ENCODE results near the gene MTHFD1L. TPM values are rescaled to one million over a fixed set of nuclear protein-coding genes. Genes with fewer than 3 reads are reported as not detected.

MTHFD1L gene
- total RNA-seq, 1 donor from 2014 or later, result 66.0 TPM

DNA sequence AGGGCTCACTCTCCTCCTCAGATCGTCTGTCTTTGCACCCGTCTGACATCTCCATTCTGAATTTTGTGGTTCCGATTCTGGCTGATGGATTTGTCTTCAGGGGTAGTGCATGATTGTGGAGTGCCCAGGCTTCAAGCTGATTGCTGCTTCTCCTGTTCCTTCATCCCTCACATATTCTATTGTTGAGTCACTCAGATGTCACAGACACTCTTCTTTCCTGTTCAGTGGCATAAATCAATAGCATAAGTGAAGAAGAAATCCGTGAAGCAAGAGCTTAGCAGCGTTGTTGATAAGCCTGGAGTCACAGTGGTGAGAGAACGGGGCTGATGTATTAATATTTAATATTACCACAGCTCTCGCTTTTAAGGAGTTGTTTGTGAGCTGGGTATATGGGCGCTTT is 152.5 kb downstream of the MTHFD1L start:
- TF ChIP-seq, protein P1, sequence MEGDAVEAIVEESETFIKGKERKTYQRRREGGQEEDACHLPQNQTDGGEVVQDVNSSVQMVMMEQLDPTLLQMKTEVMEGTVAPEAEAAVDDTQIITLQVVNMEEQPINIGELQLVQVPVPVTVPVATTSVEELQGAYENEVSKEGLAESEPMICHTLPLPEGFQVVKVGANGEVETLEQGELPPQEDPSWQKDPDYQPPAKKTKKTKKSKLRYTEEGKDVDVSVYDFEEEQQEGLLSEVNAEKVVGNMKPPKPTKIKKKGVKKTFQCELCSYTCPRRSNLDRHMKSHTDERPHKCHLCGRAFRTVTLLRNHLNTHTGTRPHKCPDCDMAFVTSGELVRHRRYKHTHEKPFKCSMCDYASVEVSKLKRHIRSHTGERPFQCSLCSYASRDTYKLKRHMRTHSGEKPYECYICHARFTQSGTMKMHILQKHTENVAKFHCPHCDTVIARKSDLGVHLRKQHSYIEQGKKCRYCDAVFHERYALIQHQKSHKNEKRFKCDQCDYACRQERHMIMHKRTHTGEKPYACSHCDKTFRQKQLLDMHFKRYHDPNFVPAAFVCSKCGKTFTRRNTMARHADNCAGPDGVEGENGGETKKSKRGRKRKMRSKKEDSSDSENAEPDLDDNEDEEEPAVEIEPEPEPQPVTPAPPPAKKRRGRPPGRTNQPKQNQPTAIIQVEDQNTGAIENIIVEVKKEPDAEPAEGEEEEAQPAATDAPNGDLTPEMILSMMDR (IDR thresholded peaks at IDR 0.05; ENCODE audit: unreplicated experiment), result no peak
- H3K36me3 Mint-ChIP-seq (ENCODE audit: low read depth, unreplicated experiment), result peaks cover 7% of the 10 kb centered on the region
- no peaks in the 10 kb centered on the region for H3K9me3 Mint-ChIP-seq (ENCODE audit: unreplicated experiment)
- H3K27me3 Mint-ChIP-seq (ENCODE audit: unreplicated experiment), result no peaks in the 10 kb centered on the region
- no peak overlapping the region for H3K4me3 Mint-ChIP-seq (ENCODE audit: unreplicated experiment)
- H3K4me1 Mint-ChIP-seq (ENCODE audit: unreplicated experiment), result peaks cover 17% of the 10 kb centered on the region
- no peak for DNase-seq (ENCODE audit: low spot score)
- H3K27ac Mint-ChIP-seq (ENCODE audit: unreplicated experiment), result no peak overlapping the region

DNA sequence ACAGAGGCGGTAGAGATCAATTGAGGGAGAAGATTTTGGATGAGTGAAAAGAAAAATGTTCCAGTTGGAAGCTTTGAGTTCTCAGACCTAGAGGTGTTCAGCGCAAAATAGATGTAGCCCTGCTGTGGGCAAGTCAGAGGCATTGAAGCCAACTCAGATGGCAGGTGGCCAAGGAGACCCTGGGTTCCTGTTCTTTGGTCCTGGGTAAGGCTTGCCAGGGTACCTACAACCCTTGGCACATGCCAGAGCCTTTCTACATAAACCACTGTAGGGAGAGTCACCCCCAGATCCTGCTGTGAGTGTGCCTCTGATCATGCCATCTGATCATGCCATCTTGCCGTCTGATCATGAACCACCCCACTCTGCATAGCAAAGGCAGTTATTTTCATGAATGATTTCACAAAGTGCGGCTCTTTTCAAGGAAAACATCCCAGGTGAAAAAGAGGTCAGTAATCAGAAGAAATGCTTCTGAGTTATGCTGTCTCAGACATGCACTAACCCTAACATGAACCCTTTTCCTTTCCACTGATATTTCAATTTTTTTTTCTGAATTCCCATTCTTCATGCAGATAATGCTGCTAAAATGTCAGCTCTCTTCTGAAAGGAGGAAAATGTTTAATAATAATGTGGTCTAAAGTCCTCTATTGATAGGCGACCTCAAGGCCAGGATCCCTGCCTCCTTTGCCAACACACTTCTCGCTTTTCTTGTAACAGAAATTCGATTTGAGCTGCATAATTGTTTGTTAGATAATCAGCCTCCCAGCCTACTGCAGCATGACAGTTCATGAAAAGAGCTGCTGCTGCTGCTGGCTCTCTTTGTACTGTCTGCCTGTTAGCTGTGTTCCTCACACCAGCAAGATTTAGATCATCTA is 153.6 kb downstream of the MTHFD1L start:
- Mint-ChIP-seq H3K27ac (ENCODE audit: unreplicated experiment) (no peak overlapping the region), H3K36me3 (ENCODE audit: low read depth, unreplicated experiment) (peaks cover 7% of the 10 kb centered on the region), H3K9me3 (ENCODE audit: unreplicated experiment) (no peaks in the 10 kb centered on the region), H3K4me3 (ENCODE audit: unreplicated experiment) (no peak overlapping the region), H3K27me3 (ENCODE audit: unreplicated experiment) (no peaks in the 10 kb centered on the region), H3K4me1 (ENCODE audit: unreplicated experiment) (peaks cover 17% of the 10 kb centered on the region)
- DNase-seq (ENCODE audit: low spot score), result no peak
- TF ChIP-seq, protein P1 (IDR thresholded peaks at IDR 0.05; ENCODE audit: unreplicated experiment), result no peak

DNA sequence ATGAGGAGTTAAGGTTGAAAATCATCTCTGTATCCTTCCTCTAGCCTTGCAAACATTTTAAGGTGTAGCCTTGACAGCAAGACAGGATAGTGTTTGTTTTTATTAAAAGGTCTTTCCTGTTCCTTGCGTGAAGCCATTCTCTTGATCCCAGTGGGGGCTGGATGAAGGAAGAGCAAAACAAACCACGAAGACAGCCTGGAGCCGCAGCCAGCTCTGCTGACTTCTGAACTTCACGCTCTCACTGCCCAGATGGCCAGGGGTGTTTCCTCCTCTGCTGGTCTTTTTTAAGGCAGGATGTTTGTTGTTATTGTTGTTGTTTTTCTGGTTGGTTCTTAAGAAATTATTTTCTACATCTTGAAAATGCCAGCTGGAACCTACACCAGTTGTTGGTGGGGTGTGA is 156.4 kb downstream of the MTHFD1L start:
- Mint-ChIP-seq H3K4me3 (ENCODE audit: unreplicated experiment) (no peak overlapping the region), H3K27ac (ENCODE audit: unreplicated experiment) (peak overlapping the region; percentile 94)
- TF ChIP-seq, protein P1 (IDR thresholded peaks at IDR 0.05; ENCODE audit: unreplicated experiment), result no peak

DNA sequence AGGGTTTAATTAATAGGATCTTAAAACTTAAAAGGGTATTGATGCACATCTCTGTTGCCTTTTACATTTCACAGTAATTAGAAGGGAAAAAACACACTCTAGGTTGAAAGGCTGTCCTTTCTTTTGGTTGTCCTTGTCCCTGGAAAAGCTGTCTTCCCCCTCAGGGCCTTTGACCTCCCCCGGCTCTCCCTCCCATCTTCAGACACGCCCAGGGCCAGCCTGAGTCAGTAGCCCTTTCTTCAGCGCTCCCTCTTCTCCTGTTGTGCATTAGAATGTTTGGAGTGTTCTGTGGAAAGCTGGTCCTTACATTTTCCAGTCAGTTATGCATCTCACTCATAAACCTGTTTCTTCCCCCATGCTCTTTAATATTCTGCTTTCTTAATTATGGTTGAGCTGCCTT is 157.0 kb downstream of the MTHFD1L start:
- DNase-seq (ENCODE audit: low spot score), result no peak
- TF ChIP-seq, protein P1 (IDR thresholded peaks at IDR 0.05; ENCODE audit: unreplicated experiment), result no peak
- H3K27me3 Mint-ChIP-seq (ENCODE audit: unreplicated experiment), result no peaks in the 10 kb centered on the region
- no peaks in the 10 kb centered on the region for H3K36me3 Mint-ChIP-seq (ENCODE audit: low read depth, unreplicated experiment)
- H3K9me3 Mint-ChIP-seq (ENCODE audit: unreplicated experiment), result no peaks in the 10 kb centered on the region
- no peak overlapping the region for H3K4me3 Mint-ChIP-seq (ENCODE audit: unreplicated experiment)
- peak overlapping the region; percentile 67 for H3K27ac Mint-ChIP-seq (ENCODE audit: unreplicated experiment)
- H3K4me1 Mint-ChIP-seq (ENCODE audit: unreplicated experiment), result peaks cover 17% of the 10 kb centered on the region

More for the DNA sequence above, 156.4 kb downstream of the MTHFD1L start:
- Mint-ChIP-seq H3K4me1 (ENCODE audit: unreplicated experiment) (peaks cover 17% of the 10 kb centered on the region), H3K27me3 (ENCODE audit: unreplicated experiment) (no peaks in the 10 kb centered on the region), H3K36me3 (ENCODE audit: low read depth, unreplicated experiment) (no peaks in the 10 kb centered on the region), H3K9me3 (ENCODE audit: unreplicated experiment) (no peaks in the 10 kb centered on the region)
- DNase-seq (ENCODE audit: low spot score), result peak; percentile 17

DNA sequence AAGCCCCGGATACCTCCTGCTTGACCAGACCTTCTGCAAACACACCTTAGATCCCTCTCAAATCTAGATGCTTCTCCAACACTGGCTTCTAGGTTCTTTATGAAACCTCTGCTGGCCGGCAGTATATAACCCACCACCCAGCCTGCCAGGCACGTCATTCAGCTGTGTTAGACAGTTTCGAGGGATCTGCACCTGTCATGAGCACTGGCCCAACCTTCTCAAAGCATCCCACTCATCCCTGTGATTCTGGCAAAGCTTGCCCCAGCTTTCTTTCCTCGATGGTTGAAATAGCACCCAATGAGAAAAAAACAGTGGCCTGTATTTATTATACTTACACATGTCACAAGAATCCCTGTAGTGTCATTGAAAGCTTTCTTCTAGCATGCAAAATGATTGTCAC is 157.8 kb downstream of the MTHFD1L start:
- Mint-ChIP-seq H3K27me3 (ENCODE audit: unreplicated experiment) (no peaks in the 10 kb centered on the region), H3K36me3 (ENCODE audit: low read depth, unreplicated experiment) (peaks cover 3% of the 10 kb centered on the region), H3K9me3 (ENCODE audit: unreplicated experiment) (no peaks in the 10 kb centered on the region), H3K4me1 (ENCODE audit: unreplicated experiment) (peaks cover 17% of the 10 kb centered on the region), H3K27ac (ENCODE audit: unreplicated experiment) (no peak overlapping the region), H3K4me3 (ENCODE audit: unreplicated experiment) (no peak overlapping the region)
- TF ChIP-seq, protein P1 (IDR thresholded peaks at IDR 0.05; ENCODE audit: unreplicated experiment), result no peak
- no peak for DNase-seq (ENCODE audit: low spot score)
